ENCODE data around the gene SYT8.

DNA sequence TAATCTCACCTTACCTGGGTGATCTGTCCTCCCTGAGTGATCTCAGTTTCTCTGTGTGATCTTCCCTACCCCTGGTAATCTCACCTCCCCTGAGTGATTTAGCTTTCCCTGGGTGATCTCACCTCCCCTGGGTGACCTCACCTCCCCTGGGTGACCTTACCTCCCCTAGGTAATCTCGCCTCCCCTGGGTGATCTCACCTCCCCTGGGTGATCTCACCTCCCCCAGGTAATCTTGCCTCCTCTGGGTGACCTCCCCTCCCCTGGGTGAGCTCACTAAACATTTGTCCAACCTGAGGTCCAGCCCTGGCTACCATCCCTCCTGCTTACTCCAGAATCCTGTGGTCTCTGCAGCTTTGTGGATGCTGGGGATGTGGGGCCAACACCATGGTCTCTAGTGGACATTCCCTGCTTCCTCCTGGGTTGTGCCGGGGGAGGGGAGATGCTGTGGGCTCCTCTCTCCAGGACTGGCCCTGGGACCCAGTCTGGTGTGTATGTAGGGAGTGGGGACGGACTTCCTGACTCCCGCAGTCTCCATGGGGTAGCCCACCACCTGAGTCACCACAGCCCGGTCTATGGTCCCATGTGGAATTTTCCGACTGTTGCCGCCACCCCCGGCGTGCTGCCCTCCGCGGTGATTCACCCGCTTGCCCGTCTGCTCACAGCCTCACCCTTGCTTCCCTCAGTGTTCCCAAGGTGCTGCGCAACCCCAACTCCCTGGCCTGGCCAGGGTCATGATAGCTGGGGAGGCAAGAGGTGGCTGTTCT is 28.0 kb downstream of the SYT8 start:
- TF ChIP-seq, protein P1, sequence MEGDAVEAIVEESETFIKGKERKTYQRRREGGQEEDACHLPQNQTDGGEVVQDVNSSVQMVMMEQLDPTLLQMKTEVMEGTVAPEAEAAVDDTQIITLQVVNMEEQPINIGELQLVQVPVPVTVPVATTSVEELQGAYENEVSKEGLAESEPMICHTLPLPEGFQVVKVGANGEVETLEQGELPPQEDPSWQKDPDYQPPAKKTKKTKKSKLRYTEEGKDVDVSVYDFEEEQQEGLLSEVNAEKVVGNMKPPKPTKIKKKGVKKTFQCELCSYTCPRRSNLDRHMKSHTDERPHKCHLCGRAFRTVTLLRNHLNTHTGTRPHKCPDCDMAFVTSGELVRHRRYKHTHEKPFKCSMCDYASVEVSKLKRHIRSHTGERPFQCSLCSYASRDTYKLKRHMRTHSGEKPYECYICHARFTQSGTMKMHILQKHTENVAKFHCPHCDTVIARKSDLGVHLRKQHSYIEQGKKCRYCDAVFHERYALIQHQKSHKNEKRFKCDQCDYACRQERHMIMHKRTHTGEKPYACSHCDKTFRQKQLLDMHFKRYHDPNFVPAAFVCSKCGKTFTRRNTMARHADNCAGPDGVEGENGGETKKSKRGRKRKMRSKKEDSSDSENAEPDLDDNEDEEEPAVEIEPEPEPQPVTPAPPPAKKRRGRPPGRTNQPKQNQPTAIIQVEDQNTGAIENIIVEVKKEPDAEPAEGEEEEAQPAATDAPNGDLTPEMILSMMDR (IDR thresholded peaks at IDR 0.05), result no peak
- TF ChIP-seq POLR2A (IDR thresholded peaks at IDR 0.05), result no peak
